C4-2B (cell line): ENCODE measurements around the gene PLEKHG1.

Experiments used
- ZFX ChIP-seq: fragments of 450-650 bp; IDR thresholded peaks from 2 replicates; pipeline ENCODE4 v1.6.1; 2017
- TF ChIP-seq, protein P1 (sequence below): fragments of 450-650 bp; conservative IDR thresholded peaks from 2 replicates; pipeline ENCODE4 v1.5.1; 2017; ENCODE audit warnings: mild to moderate bottlenecking

DNA sequence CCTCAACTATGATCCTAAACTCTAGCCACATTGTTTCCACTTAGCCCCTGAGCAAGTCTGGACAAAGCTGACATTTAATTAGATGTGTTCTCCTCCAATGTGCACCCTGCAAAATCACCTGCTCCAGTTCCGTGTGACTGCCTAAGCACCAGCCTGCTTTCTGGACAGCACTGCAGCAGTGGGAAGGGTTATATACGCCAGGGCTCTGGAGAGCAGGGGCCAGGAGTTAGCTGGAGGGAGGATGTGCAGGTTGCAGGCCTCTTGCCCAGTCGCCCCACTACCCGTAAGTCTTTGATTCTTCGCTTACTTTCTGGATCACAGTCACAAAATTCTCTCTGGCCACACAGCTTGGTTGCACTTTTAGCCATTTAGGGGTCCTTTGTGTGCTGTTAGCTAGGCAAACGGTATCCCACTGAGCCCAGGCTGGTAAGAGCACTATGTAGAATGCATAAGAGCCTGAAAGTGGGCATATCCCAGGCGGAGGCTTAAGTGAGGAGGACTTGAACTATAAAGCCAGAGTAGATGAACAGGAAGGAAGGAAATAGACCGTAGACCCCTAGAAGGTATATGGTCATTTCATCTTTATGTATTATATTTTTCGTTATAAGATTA is 10.7 kb upstream of the PLEKHG1 start:
- TF ChIP-seq, protein P1, sequence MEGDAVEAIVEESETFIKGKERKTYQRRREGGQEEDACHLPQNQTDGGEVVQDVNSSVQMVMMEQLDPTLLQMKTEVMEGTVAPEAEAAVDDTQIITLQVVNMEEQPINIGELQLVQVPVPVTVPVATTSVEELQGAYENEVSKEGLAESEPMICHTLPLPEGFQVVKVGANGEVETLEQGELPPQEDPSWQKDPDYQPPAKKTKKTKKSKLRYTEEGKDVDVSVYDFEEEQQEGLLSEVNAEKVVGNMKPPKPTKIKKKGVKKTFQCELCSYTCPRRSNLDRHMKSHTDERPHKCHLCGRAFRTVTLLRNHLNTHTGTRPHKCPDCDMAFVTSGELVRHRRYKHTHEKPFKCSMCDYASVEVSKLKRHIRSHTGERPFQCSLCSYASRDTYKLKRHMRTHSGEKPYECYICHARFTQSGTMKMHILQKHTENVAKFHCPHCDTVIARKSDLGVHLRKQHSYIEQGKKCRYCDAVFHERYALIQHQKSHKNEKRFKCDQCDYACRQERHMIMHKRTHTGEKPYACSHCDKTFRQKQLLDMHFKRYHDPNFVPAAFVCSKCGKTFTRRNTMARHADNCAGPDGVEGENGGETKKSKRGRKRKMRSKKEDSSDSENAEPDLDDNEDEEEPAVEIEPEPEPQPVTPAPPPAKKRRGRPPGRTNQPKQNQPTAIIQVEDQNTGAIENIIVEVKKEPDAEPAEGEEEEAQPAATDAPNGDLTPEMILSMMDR, result no peak
- TF ChIP-seq ZFX, result no peak
